B cell (primary cell): ENCODE measurements around the gene PNPLA2. TPM values are rescaled to one million over a fixed set of nuclear protein-coding genes. Genes with fewer than 3 reads are reported as not detected.

ENCODE experiments used
- ATAC-seq: fragments of 200-7000 bp; cut with Tn5 transposase; one replicate; pipeline ENCODE4 v1.10.0; 2021; ENCODE audit warnings: low read depth, mild to moderate bottlenecking, moderate number of reproducible peaks, moderate library complexity
- CTCF ChIA-PET: fragments of 350-600 bp; sonication (Branson Sonifier 250); formaldehyde crosslinking; loops from one replicate; lab custom pipeline; 2021; ENCODE audit warnings: antibody characterized with exemption, inconsistent platforms; lab: Charles Lee
- POLR2A ChIA-PET: fragments of 350-600 bp; sonication (Branson Sonifier 250); formaldehyde crosslinking; loops from one replicate; lab custom pipeline; 2021; ENCODE audit warnings: antibody characterized with exemption; lab: Charles Lee
- DNase-seq: peaks from one replicate; pipeline ENCODE4 v3.0.0; 2013
- H2AFZ ChIP-seq: 2 replicates; pipeline ENCODE4 v1.6.1; 2012; ENCODE audit warnings: mild to moderate bottlenecking, low read depth, low read length; ENCODE audit not compliant: insufficient read depth, poor library complexity, severe bottlenecking
- H3K27ac ChIP-seq, 2 donors: 1 replicate in 1 of 2; 2 replicates in 1 of 2; pipeline ENCODE4 v1.5.1; 2012 to 2013; ENCODE audit warnings: low read length in 2 of 2, mild to moderate bottlenecking in 2 of 2, moderate library complexity in 1 of 2
- H3K27me3 ChIP-seq, 4 experiments: fragments of 200-600 bp in 1 of 4; sonication (generic) in 1 of 4; replicated peaks in 1 of 4; 1 replicate in 2 of 4; 2 replicates in 2 of 4; pipeline versions ENCODE4 v1.6.1 to v1.7.0; 2013 to 2016; ENCODE audit warnings: low read length in 3 of 4, mild to moderate bottlenecking in 2 of 4, mixed read lengths in 1 of 4, moderate library complexity in 1 of 4; ENCODE audit not compliant: insufficient read depth in 4 of 4, control insufficient read depth in 3 of 4; ENCODE audit errors: control extremely low read depth in 1 of 4
- H3K36me3 ChIP-seq, 2 experiments: replicated peaks in 1 of 2; 1 replicate in 1 of 2; 2 replicates in 1 of 2; pipeline versions ENCODE4 v1.6.1 to v1.7.1; 2013; ENCODE audit warnings: low read length in 1 of 2; ENCODE audit not compliant: insufficient read depth in 2 of 2, control insufficient read depth in 1 of 2; ENCODE audit errors: control extremely low read depth in 1 of 2, extremely low read depth in 1 of 2
- H3K4me1 ChIP-seq, 2 donors: fragments of 200-600 bp in 1 of 2; sonication (generic) in 1 of 2; 1 replicate in 1 of 2; 2 replicates in 1 of 2; pipeline versions ENCODE4 v1.5.1 to v1.6.1; 2013 to 2017; ENCODE audit warnings: low read length in 2 of 2; ENCODE audit not compliant: control insufficient read depth in 2 of 2, insufficient read depth in 2 of 2
- H3K4me2 ChIP-seq: replicated peaks from 2 replicates; pipeline ENCODE3; 2012; ENCODE audit warnings: mild to moderate bottlenecking, low read depth, low read length; ENCODE audit not compliant: poor library complexity, severe bottlenecking
- H3K4me3 ChIP-seq, 5 experiments: fragments of 200-600 bp in 1 of 5; sonication (generic) in 1 of 5; 1 replicate in 3 of 5; 2 replicates in 2 of 5; pipeline versions ENCODE4 v1.5.1 to v1.7.0; 2011 to 2016; ENCODE audit warnings: low read length in 4 of 5, mild to moderate bottlenecking in 4 of 5, low read depth in 2 of 5, control low read depth in 1 of 5, moderate library complexity in 1 of 5; ENCODE audit not compliant: insufficient read depth in 1 of 5; ENCODE audit errors: control extremely low read depth in 1 of 5, extremely low read depth in 1 of 5
- H3K79me2 ChIP-seq: fragments of 200-600 bp; sonication (generic); one replicate; pipeline ENCODE4 v1.6.0; 2016; ENCODE audit warnings: low read length; ENCODE audit not compliant: control insufficient read depth, insufficient read depth
- H3K9ac ChIP-seq: fragments of 200-600 bp; sonication (generic); 2 replicates; pipeline ENCODE4 v1.6.1; 2017; ENCODE audit warnings: mild to moderate bottlenecking, low read length, moderate library complexity
- H3K9me3 ChIP-seq, 3 donors: one replicate each; pipeline versions ENCODE4 v1.6.1 to v1.7.1; 2013; ENCODE audit warnings: low read length in 2 of 3; ENCODE audit not compliant: control insufficient read depth in 2 of 3, insufficient read depth in 1 of 3; ENCODE audit errors: control extremely low read depth in 1 of 3
- H4K20me1 ChIP-seq: 2 replicates; pipeline ENCODE4 v1.6.0; 2012; ENCODE audit warnings: mild to moderate bottlenecking, low read length; ENCODE audit not compliant: insufficient read depth, control insufficient read depth, poor library complexity, severe bottlenecking
- H3K27ac Mint-ChIP-seq: one replicate; pipeline ENCODE4 v1.8.0; 2021; ENCODE audit warnings: mixed read lengths
- H3K27me3 Mint-ChIP-seq: one replicate; pipeline ENCODE4 v1.8.0; 2021; ENCODE audit warnings: mixed read lengths
- H3K4me1 Mint-ChIP-seq: one replicate; pipeline ENCODE4 v1.8.0; 2021; ENCODE audit warnings: mixed read lengths
- H3K4me3 Mint-ChIP-seq: one replicate; pipeline ENCODE4 v1.8.0; 2021; ENCODE audit warnings: mixed read lengths
- H3K9me3 Mint-ChIP-seq: one replicate; pipeline ENCODE4 v1.8.0; 2022; ENCODE audit warnings: mixed read lengths; ENCODE audit not compliant: insufficient read depth
- CTCF ChIP-seq: fragments of 200-600 bp; IDR thresholded peaks from one replicate; pipeline ENCODE4 v1.8.0; 2022; ENCODE audit warnings: antibody characterized with exemption, mild to moderate bottlenecking
- EZH2 ChIP-seq: IDR thresholded peaks from 2 replicates; pipeline ENCODE4 v1.6.1; 2012; ENCODE audit warnings: borderline replicate concordance, low read depth, mild to moderate bottlenecking, moderate library complexity, low read length; ENCODE audit not compliant: insufficient read depth, poor library complexity, severe bottlenecking
- WGBS: methylation state at CpG from one replicate; pipeline ENCODE4 v1.1.5; 2013; ENCODE audit warnings: missing lambda C conversion rate; ENCODE audit not compliant: insufficient coverage; 5-methylcytosine and 5-hydroxymethylcytosine counted together
- intact Hi-C: fragments of 100-400 bp; cut with micrococcal nuclease; formaldehyde crosslinking; loops from one replicate; pipeline ENCODE4 v1.10.0; 2022
- polyA plus RNA-seq: library from polyadenylated mRNA; depleted of rRNA; stranded (reverse); fragments of >200 nt; gene quantifications from 2 replicates; pipeline ENCODE4 v1.2.3, GENCODE V29; 2012
- total RNA-seq, 2 donors: library from RNA; stranded (reverse); fragments of 120-200 nt in 1 of 2; gene quantifications; 1 replicate in 1 of 2; 2 replicates in 1 of 2; pipeline versions ENCODE4 v1.2.3 to v1.2.4, GENCODE V29; 2013 to 2022

Gene PNPLA2
- total and polyA plus RNA-seq, 2 donors (not counting 1 experiment from before 2014, with no cell fraction given): 208 to 276 TPM

- intact Hi-C loops: no loop called here
- Histone ChIP-seq H4K20me1 (peaks cover 54% of the 10 kb centered on the region), H3K27me3 (peaks cover 0 to 18% (median 4%) of the 10 kb centered on the region in 4 experiments), H3K27ac (no peak overlapping the region), H3K9ac (no peak overlapping the region), H3K9me3 (no peaks in the 10 kb centered on the region), H2AFZ (no peak overlapping the region), H3K36me3 (peaks cover 0 to 19% of the 10 kb centered on the region in 2 experiments), H3K79me2 (peaks cover 20% of the 10 kb centered on the region), H3K4me3 (no peak overlapping the region), H3K4me2 (no peak overlapping the region), H3K4me1 (peaks cover 19 to 34% of the 10 kb centered on the region in 2 donors)
- TF ChIP-seq CTCF (no peak), EZH2 (no peak)
- H3K9me3 Mint-ChIP-seq: no peaks in the 10 kb centered on the region
- ChIA-PET CTCF (no interaction called here), POLR2A (no interaction called here)
- WGBS: 93% methylated on average over 20 of the region's 22 CpGs
- H3K4me3 Mint-ChIP-seq: no peak overlapping the region
- peaks cover 19% of the 10 kb centered on the region for H3K4me1 Mint-ChIP-seq
- DNase-seq: no peak
- ATAC-seq: no peak
- H3K27me3 Mint-ChIP-seq: no peaks in the 10 kb centered on the region
- no peak overlapping the region for H3K27ac Mint-ChIP-seq
These were observed 18.7 kb downstream of the PNPLA2 start for GRCh38 chr11:837189-837989.

GRCh38 chr11:837990-838307 is 19.2 kb downstream of the PNPLA2 start:
- no peak overlapping the region for H3K27ac ChIP-seq
- H3K79me2 ChIP-seq: peaks cover 20% of the 10 kb centered on the region
- H3K27me3 ChIP-seq: peaks cover 0 to 18% (median 4%) of the 10 kb centered on the region in 4 experiments
- intact Hi-C loops: no loop called here
- peaks cover 0 to 19% of the 10 kb centered on the region in 2 experiments for H3K36me3 ChIP-seq
- no peak overlapping the region for H3K4me3 Mint-ChIP-seq
- H3K27ac Mint-ChIP-seq: no peak overlapping the region
- no peak overlapping the region for H2AFZ ChIP-seq
- no peak overlapping the region for H3K4me2 ChIP-seq
- peaks cover 18% of the 10 kb centered on the region for H3K4me1 Mint-ChIP-seq
- no peak for ATAC-seq
- ChIA-PET POLR2A (no interaction called here), CTCF (no interaction called here)
- H3K4me1 ChIP-seq: peaks cover 17 to 32% of the 10 kb centered on the region in 2 donors
- no peak overlapping the region for H3K9ac ChIP-seq
- H3K9me3 ChIP-seq: no peaks in the 10 kb centered on the region
- no peak for DNase-seq
- WGBS: 92% methylated on average over 8 of the region's 8 CpGs
- H4K20me1 ChIP-seq: peaks cover 53% of the 10 kb centered on the region
- no peak overlapping the region for H3K4me3 ChIP-seq
- no peak for TF ChIP-seq EZH2
- TF ChIP-seq CTCF: no peak
- no peaks in the 10 kb centered on the region for H3K27me3 Mint-ChIP-seq
- H3K9me3 Mint-ChIP-seq: no peaks in the 10 kb centered on the region
